MM.1S (cell line): ENCODE data around the gene TLCD3B.

Experiments used
- CTCF ChIP-seq: fragments of 300-600 bp; sonication (generic); IDR thresholded peaks from 2 replicates; pipeline ENCODE4 v1.5.1; 2016; ENCODE audit warnings: antibody characterized with exemption, low read length, mixed read lengths
- EZH2 ChIP-seq: fragments of 300-600 bp; sonication (generic); optimal IDR thresholded peaks from 2 replicates; pipeline ENCODE3; 2017; ENCODE audit warnings: low read depth, mild to moderate bottlenecking, antibody characterized with exemption, low read length, mixed read lengths
- EZH2phosphoT487 ChIP-seq: fragments of 300-600 bp; sonication (generic); IDR thresholded peaks from 2 replicates; pipeline ENCODE4 v1.6.1; 2018; ENCODE audit warnings: antibody characterized with exemption, low read length

GRCh38 chr16:30063278-30063892, 32.3 kb upstream of the TLCD3B start:
- TF ChIP-seq CTCF, result no peak
- TF ChIP-seq EZH2phosphoT487, result no peak
- TF ChIP-seq EZH2, result no peak
